GM20000 (cell line): ENCODE measurements around the gene HIVEP3.
A peak's percentile ranks its signal among the peaks of the same experiment; 100 is the strongest.

Experiments
- DNase-seq: peaks from one replicate; pipeline ENCODE4 v3.0.0; 2012; ENCODE audit warnings: low spot score
- TF ChIP-seq, protein P1 (sequence below): IDR thresholded peaks from 2 replicates; pipeline ENCODE4 v1.5.1; 2012; ENCODE audit warnings: mild to moderate bottlenecking, control low read depth; ENCODE audit errors: extremely low read depth, missing control alignments

The HIVEP3 gene

GRCh38 chr1:41488040-41488951, 430.4 kb downstream of the HIVEP3 start:
- TF ChIP-seq, protein P1, sequence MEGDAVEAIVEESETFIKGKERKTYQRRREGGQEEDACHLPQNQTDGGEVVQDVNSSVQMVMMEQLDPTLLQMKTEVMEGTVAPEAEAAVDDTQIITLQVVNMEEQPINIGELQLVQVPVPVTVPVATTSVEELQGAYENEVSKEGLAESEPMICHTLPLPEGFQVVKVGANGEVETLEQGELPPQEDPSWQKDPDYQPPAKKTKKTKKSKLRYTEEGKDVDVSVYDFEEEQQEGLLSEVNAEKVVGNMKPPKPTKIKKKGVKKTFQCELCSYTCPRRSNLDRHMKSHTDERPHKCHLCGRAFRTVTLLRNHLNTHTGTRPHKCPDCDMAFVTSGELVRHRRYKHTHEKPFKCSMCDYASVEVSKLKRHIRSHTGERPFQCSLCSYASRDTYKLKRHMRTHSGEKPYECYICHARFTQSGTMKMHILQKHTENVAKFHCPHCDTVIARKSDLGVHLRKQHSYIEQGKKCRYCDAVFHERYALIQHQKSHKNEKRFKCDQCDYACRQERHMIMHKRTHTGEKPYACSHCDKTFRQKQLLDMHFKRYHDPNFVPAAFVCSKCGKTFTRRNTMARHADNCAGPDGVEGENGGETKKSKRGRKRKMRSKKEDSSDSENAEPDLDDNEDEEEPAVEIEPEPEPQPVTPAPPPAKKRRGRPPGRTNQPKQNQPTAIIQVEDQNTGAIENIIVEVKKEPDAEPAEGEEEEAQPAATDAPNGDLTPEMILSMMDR: no peak
- DNase-seq: no peak

- peak; percentile 87 for DNase-seq
- TF ChIP-seq, protein P1: no peak
Measured at GRCh38 chr1:41487126-41488039, 431.3 kb downstream of the HIVEP3 start.

DNA sequence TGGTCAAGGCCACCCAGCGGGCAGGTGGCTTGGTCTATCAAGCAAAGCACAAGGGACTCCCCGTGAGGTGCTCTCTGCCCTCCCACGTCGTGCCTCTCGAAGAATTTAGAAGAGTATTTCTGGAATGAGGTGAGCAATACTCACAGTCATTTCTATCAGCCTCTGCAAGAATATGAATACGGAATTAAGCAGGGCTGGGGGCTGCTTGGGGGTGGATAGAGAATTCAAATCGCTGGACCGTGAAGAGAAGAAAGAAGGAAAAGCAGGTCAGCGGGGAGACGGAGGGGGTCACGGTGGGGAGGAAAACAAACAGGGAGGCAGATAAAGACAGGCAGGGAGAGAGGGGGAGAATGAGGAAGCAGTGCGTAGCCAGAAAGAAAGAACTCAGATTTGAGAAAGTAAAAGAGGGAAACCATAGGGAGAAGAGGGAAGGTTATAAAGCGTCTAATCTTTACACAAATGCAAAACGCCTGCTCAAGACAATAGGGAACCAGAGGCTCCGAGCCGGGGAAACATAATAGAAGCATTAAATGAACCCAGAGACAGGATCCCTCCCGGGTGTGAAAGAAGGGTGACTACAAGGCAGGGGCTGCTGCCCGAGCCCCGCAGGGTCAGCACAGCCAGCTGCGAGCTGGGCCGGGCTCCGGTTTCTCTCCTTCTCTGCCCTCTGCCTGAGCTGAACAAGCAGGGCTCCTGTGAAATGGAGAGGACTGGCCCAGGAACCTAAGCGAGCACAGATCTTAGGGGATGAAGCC, 432.2 kb downstream of the HIVEP3 start:
- DNase-seq: peak; percentile 79
- TF ChIP-seq, protein P1: no peak

GRCh38 chr1:41486053-41486370, 432.7 kb downstream of the HIVEP3 start:
- TF ChIP-seq, protein P1: no peak
- DNase-seq: no peak

GRCh38 chr1:41485605-41486004, 433.1 kb downstream of the HIVEP3 start:
- DNase-seq: no peak
- TF ChIP-seq, protein P1: no peak

- TF ChIP-seq, protein P1: no peak
- no peak for DNase-seq
Measured at GRCh38 chr1:41484402-41485241, 434.1 kb downstream of the HIVEP3 start, which contains the start of gene EDN2. TSS of gene EDN2 (minus strand) at chr1:41484683. CDS start at chr1:41484601, 82 bp downstream.
